Ovary (tissue), 3 donors: ENCODE measurements around the gene NAB2.

Experiments used
- POLR2A ChIP-seq: fragments of 450-650 bp; IDR thresholded peaks from one replicate; pipeline ENCODE4 v1.6.1; 2017; ENCODE audit warnings: antibody characterized with exemption, mild to moderate bottlenecking, moderate library complexity
- TF ChIP-seq, protein P1 (sequence below), 3 donors: fragments of 450-650 bp in 2 of 3; fragments of 200-600 bp in 1 of 3; IDR thresholded peaks; one replicate each; pipeline versions ENCODE4 v1.5.1 to v1.8.0; 2016 to 2022; ENCODE audit warnings: antibody characterized with exemption in 3 of 3, mild to moderate bottlenecking in 1 of 3
- donor health status: DM: no; HTN: no; CAD: no.

- TF ChIP-seq, protein P1, sequence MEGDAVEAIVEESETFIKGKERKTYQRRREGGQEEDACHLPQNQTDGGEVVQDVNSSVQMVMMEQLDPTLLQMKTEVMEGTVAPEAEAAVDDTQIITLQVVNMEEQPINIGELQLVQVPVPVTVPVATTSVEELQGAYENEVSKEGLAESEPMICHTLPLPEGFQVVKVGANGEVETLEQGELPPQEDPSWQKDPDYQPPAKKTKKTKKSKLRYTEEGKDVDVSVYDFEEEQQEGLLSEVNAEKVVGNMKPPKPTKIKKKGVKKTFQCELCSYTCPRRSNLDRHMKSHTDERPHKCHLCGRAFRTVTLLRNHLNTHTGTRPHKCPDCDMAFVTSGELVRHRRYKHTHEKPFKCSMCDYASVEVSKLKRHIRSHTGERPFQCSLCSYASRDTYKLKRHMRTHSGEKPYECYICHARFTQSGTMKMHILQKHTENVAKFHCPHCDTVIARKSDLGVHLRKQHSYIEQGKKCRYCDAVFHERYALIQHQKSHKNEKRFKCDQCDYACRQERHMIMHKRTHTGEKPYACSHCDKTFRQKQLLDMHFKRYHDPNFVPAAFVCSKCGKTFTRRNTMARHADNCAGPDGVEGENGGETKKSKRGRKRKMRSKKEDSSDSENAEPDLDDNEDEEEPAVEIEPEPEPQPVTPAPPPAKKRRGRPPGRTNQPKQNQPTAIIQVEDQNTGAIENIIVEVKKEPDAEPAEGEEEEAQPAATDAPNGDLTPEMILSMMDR (IDR thresholded peaks at IDR 0.05) = no peak
- TF ChIP-seq POLR2A = no peak
Measured at GRCh38 chr12:57092529-57092862, 3.6 kb downstream of the NAB2 start.
